Body of pancreas (tissue), 4 donors: Measurements from ENCODE around the gene SYK. TPM values are rescaled to one million over a fixed set of nuclear protein-coding genes. Genes with fewer than 3 reads are reported as not detected.

Source experiments
- ATAC-seq: fragments of 150-250 bp; one replicate; pipeline ENCODE4 v1.9.1; 2016
- DNase-seq, 4 donors: peaks; one replicate each; pipeline ENCODE4 v3.0.0-alpha.2; 2019
- H3K27ac ChIP-seq, 4 donors: fragments of 200-600 bp; sonication (generic); 1 replicate in 3 of 4; 2 replicates in 1 of 4; pipeline versions ENCODE4 v1.5.1 to v1.6.1; 2016 to 2019; ENCODE audit warnings: mild to moderate bottlenecking in 1 of 4, mixed read lengths in 1 of 4, moderate library complexity in 1 of 4
- H3K27me3 ChIP-seq, 2 donors: fragments of 200-600 bp; sonication (generic); one replicate each; pipeline ENCODE4 v1.6.0; 2016; ENCODE audit warnings: mild to moderate bottlenecking in 1 of 2
- H3K36me3 ChIP-seq, 2 donors: fragments of 200-600 bp; sonication (generic); replicated peaks in 1 of 2; 2 replicates each; pipeline ENCODE4 v1.5.1; 2016; ENCODE audit warnings: low read depth in 2 of 2; ENCODE audit not compliant: insufficient read depth in 1 of 2
- H3K4me1 ChIP-seq: fragments of 200-600 bp; sonication (generic); one replicate; pipeline ENCODE4 v1.6.0; 2016
- H3K4me3 ChIP-seq, 2 donors: fragments of 200-600 bp; sonication (generic); 1 replicate in 1 of 2; 2 replicates in 1 of 2; pipeline ENCODE4 v1.5.1; 2016 to 2019
- H3K9me3 ChIP-seq, 3 donors: fragments of 200-600 bp; sonication (generic); 1 replicate in 2 of 3; 2 replicates in 1 of 3; pipeline ENCODE4 v1.5.1; 2016
- CTCF ChIP-seq, 7 experiments: fragments of 450-650 bp in 4 of 7; fragments of 200-600 bp in 3 of 7; sonication (generic) in 3 of 7; IDR thresholded peaks; one replicate each; pipeline ENCODE4 v1.5.1; 2016 to 2019; ENCODE audit warnings: antibody characterized with exemption in 7 of 7
- POLR2A ChIP-seq, 3 donors: fragments of 450-650 bp; IDR thresholded peaks; one replicate each; pipeline ENCODE4 v1.6.1; 2016; ENCODE audit warnings: antibody characterized with exemption in 3 of 3, mild to moderate bottlenecking in 2 of 3
- WGBS, 2 donors: methylation state at CpG; one replicate each; pipeline ENCODE4 v1.1.5; 2017; 5-methylcytosine and 5-hydroxymethylcytosine counted together
- intact Hi-C: fragments of 100-400 bp; cut with DNase I; formaldehyde crosslinking; loops from one replicate; pipeline ENCODE4 v1.15.1; 2023
- total RNA-seq, 2 donors: library from RNA; depleted of rRNA; stranded (reverse); fragments of >200 nt; gene quantifications; one replicate each; pipeline ENCODE4 v1.1.0, GENCODE V29; 2016

Gene SYK
- total RNA-seq, 2 donors from 2014 or later: 10.5 to 11.2 TPM

GRCh38 chr9:90795084-90795483 lies 6.5 kb upstream of the SYK start:
- H3K27ac ChIP-seq: no peak overlapping the region

GRCh38 chr9:90795871-90796317 lies 5.7 kb upstream of the SYK start:
- TF ChIP-seq CTCF (IDR thresholded peaks at IDR 0.05) (no peak), POLR2A (IDR thresholded peaks at IDR 0.05) (no peak)

More at GRCh38 chr9:90795084-90795483, 6.5 kb upstream of the SYK start:
- no peaks in the 10 kb centered on the region for H3K36me3 ChIP-seq
- H3K4me3 ChIP-seq: no peak overlapping the region
- WGBS, 2 donors: 41 to 57% methylated on average over 3 of the region's 3 CpGs
- H3K4me1 ChIP-seq: no peaks in the 10 kb centered on the region
- no peak for TF ChIP-seq POLR2A (IDR thresholded peaks at IDR 0.05)
- no peak for ATAC-seq
- H3K27me3 ChIP-seq: no peaks in the 10 kb centered on the region
- no peaks in the 10 kb centered on the region for H3K9me3 ChIP-seq
- DNase-seq: no peak
- intact Hi-C loops: no loop called here

GRCh38 chr9:90799271-90799852 lies 2.3 kb upstream of the SYK start:
- Histone ChIP-seq H3K9me3 (no peaks in the 10 kb centered on the region), H3K36me3 (no peaks in the 10 kb centered on the region), H3K4me1 (peaks cover 20% of the 10 kb centered on the region), H3K27ac (no peak overlapping the region), H3K4me3 (no peak overlapping the region), H3K27me3 (no peaks in the 10 kb centered on the region)
- DNase-seq: no peak
- TF ChIP-seq CTCF (IDR thresholded peaks at IDR 0.05) (no peak), POLR2A (IDR thresholded peaks at IDR 0.05) (no peak)
- no peak for ATAC-seq
- WGBS, 2 donors: 73 to 87% methylated on average over 5 of the region's 5 CpGs
- intact Hi-C loops: no loop called here

More at GRCh38 chr9:90795871-90796317, 5.7 kb upstream of the SYK start:
- Histone ChIP-seq H3K27ac (no peak overlapping the region), H3K4me3 (no peak overlapping the region), H3K27me3 (no peaks in the 10 kb centered on the region), H3K4me1 (peaks cover under 1% of the 10 kb centered on the region), H3K9me3 (no peaks in the 10 kb centered on the region), H3K36me3 (no peaks in the 10 kb centered on the region)
- 73 to 91% methylated on average over 5 of the region's 5 CpGs for WGBS, 2 donors
- no peak for DNase-seq
- ATAC-seq: no peak
- intact Hi-C loops: no loop called here

- peak in 2 of 4 donors; percentile 11 to 49 for DNase-seq
- 1 to 2% methylated on average over 29 of the region's 29 CpGs for WGBS, 2 donors
- peak overlapping the region; percentile 33 to 91 (median 83) for H3K27ac ChIP-seq
Observed at GRCh38 chr9:90801973-90802322, 329 bp downstream of the SYK start.

More at GRCh38 chr9:90801973-90802322, 329 bp downstream of the SYK start:
- intact Hi-C loops: no loop called here
- H3K4me1 ChIP-seq: peaks cover 30% of the 10 kb centered on the region
- peak; percentile 56 for ATAC-seq
- TF ChIP-seq CTCF (IDR thresholded peaks at IDR 0.05): no peak
- TF ChIP-seq POLR2A (IDR thresholded peaks at IDR 0.05): peak in 2 of 3 donors; percentile 34 to 35
- no peaks in the 10 kb centered on the region for H3K36me3 ChIP-seq
- peak overlapping the region; percentile 37 to 59 for H3K4me3 ChIP-seq
- H3K9me3 ChIP-seq: no peaks in the 10 kb centered on the region
- H3K27me3 ChIP-seq: no peaks in the 10 kb centered on the region
